Fibroblast of pulmonary artery (primary cell): ENCODE measurements around the gene DOCK4.

Experiments
- DNase-seq: peaks from one replicate; pipeline ENCODE4 v3.0.0-alpha.2; 2010; ENCODE audit warnings: low read depth
- H3K4me3 ChIP-seq: replicated peaks from 2 replicates; pipeline ENCODE4 v1.5.1; 2011; ENCODE audit warnings: low read depth, mild to moderate bottlenecking, control low read depth, low read length, moderate library complexity
- TF ChIP-seq, protein P1 (sequence below): IDR thresholded peaks from 2 replicates; pipeline ENCODE4 v1.5.1; 2011; ENCODE audit warnings: mild to moderate bottlenecking, control low read depth, low read length, inconsistent platforms; ENCODE audit errors: missing control alignments

DOCK4 gene

DNA sequence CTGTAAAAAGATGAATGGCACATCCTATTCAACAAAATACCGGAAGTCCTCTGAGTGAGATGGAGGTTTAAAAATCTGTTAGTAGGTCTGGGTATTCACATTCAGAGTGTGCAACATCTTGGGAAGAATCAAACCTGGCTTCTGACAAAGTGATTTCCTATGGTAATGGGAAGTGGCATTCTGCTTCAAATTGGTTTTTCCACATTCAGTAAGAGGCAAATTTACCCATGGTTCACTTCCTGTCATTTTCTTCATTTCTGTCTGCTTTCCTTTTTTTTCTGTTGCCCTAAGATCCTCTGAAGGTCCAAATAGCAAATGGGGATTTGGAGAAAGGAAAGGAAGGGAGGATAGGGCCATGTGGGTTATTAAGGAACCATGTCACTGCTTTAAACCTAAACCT, 218.3 kb downstream of the DOCK4 start:
- TF ChIP-seq, protein P1, sequence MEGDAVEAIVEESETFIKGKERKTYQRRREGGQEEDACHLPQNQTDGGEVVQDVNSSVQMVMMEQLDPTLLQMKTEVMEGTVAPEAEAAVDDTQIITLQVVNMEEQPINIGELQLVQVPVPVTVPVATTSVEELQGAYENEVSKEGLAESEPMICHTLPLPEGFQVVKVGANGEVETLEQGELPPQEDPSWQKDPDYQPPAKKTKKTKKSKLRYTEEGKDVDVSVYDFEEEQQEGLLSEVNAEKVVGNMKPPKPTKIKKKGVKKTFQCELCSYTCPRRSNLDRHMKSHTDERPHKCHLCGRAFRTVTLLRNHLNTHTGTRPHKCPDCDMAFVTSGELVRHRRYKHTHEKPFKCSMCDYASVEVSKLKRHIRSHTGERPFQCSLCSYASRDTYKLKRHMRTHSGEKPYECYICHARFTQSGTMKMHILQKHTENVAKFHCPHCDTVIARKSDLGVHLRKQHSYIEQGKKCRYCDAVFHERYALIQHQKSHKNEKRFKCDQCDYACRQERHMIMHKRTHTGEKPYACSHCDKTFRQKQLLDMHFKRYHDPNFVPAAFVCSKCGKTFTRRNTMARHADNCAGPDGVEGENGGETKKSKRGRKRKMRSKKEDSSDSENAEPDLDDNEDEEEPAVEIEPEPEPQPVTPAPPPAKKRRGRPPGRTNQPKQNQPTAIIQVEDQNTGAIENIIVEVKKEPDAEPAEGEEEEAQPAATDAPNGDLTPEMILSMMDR = no peak
- H3K4me3 ChIP-seq = no peak overlapping the region
- no peak for DNase-seq

DNA sequence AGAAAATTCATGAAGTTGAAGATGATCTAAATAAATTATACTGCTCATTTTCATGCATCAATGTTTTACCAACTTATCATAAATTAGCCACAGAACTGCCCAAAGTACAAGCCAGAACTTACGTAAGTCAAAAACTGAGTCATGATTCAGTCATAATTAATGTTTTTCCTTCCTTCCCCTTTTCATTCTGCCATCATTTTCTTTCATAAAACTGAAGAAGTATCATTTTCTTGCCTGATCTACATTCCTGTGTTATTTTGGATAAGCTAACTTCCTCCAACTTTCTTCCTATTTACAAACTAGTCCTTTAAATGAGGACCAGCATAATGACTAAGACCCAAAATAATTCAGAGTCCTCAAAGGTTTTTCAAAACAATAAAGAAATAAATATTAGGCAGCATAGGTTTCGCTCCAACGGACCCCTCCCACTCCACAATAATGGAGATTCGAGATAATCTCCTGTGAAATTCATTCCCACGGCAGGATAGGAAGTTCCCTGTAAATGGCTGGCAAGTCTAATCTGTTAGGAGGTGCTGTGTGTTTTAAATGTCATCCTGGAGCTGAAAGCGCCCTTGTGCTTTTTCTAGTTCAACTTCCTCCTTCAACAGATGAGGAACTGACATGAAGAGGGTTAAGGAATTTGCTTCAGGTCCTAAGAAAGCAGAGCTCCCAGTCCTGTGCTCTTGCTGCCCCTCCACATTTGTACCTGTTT, 218.9 kb downstream of the DOCK4 start:
- peak overlapping the region; percentile 6 for H3K4me3 ChIP-seq
- TF ChIP-seq, protein P1 = no peak
- DNase-seq = peak; percentile 75

DNA sequence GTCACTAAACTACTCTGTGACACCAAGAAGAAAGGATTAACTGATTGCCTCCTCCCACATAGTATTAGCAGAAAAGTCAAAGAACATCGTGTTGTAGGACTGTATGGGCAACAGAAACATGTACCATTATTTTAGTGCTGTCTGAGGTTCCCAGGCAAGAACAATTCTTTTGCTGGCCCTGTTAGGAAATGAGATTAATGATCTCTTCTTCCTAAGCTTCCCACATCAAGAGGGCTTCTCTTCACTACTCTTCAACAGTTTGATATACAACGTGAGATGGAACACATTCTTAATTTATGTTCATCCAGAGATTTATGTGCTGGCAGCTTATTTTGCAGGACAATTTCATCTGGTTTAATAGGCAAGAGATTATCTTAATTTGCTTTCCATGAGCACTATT, 219.6 kb downstream of the DOCK4 start:
- no peak for DNase-seq
- no peak overlapping the region for H3K4me3 ChIP-seq
- TF ChIP-seq, protein P1 = no peak

DNA sequence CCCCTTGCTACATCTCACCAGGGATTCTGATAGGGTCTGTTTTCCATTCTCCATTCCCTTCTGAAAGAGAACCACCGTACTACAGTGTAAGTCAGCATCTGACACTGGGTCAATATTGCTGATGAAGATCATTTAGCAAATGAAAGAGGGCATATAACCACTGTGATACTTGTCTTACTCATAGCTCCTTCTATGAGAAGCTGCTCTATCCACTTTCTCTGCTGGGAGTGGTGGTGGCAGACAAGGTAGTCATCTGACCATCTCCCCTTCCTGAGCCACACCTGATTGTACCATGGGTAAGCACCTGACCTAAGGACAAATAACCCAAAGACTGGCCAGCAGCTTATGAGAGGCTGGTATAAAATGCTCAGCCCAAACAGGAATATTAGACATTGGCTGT, 220.4 kb downstream of the DOCK4 start:
- DNase-seq = no peak
- no peak overlapping the region for H3K4me3 ChIP-seq
- TF ChIP-seq, protein P1 = no peak

DNA sequence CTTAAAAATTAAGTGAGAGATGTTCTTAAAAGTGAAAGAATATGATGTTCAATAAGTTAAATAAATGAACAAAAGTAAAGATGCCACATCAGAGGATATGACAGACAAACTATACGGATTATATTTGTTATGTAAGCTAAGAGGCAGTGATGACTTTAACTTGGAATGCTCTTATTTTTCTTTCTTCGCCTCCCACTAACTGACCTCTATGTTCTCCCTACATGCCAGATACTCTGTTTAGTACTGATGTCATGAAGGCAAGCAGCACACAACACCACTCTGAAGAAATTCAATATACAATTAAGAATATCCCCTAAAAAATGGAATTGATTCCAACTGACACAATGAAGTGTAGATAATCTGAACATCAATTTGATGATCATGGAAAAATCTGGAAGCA, 223.4 kb downstream of the DOCK4 start:
- TF ChIP-seq, protein P1 = no peak
- H3K4me3 ChIP-seq = no peak overlapping the region
- peak; percentile 66 for DNase-seq

DNA sequence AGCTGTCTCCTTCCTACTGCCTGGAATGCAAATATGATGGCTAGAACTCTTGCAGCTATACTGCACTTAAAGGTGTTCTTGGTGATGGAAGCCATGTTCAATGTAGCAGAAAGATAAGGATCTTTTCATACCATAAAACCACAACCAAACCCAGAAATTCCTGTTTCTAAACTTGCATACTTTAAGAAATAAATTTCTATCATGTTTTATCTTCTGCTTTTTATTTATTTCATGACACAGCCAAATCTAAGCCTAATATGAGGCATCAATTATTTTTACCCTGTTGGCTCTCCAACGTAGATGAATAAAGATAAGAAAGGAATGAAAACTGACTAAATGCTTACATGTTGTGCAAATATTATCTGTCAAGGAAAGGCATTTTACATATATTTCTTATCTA, 224.1 kb downstream of the DOCK4 start:
- TF ChIP-seq, protein P1 = no peak
- no peak overlapping the region for H3K4me3 ChIP-seq
- no peak for DNase-seq

DNA sequence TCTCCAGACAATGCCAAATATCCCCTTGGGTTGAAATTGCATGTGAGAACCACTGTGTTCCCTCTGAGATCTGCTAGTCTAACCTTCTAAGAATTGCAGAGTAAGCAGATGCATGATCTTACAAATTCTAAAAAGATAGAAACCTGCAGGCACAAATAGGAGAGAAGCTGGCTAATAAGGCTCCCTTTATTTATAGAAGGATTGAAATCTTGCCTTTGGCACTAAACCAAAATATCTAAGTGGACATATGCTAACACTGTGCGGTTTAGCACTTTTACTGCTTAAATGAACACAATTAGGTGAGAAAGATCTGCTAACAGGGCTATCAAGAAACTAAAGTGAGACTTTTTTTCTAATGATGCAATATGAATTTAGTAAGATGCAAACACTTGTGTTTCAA, 225.5 kb downstream of the DOCK4 start:
- TF ChIP-seq, protein P1 = no peak
- H3K4me3 ChIP-seq = no peak overlapping the region
- no peak for DNase-seq
